Stimulated activated CD8-positive, alpha-beta memory T cell treated with anti-CD3 and anti-CD28 coated beads, Interleukin-7, amount 100 ng/mL, for 24 hours (primary cell): Measurements from ENCODE around the gene EPC1.
"Not testable (repeated sequence)": the region's sequence is repeated elsewhere in the genome, so short reads cannot be mapped to it uniquely, and the experiment has no call there.

Experiments used
- DNase-seq: peaks from one replicate; pipeline ENCODE4 v3.0.0-alpha.2; 2020; ENCODE audit warnings: low read depth

Gene EPC1

GRCh38 chr10:32273336-32273735 lies 73.6 kb downstream of the EPC1 start:
- no peak for DNase-seq

- no peak for DNase-seq
These were observed 75.3 kb downstream of the EPC1 start for GRCh38 chr10:32271617-32272016.

- DNase-seq: no peak
These were observed 77.4 kb downstream of the EPC1 start for GRCh38 chr10:32269343-32270100.

- no peak for DNase-seq
These were observed 78.2 kb downstream of the EPC1 start for GRCh38 chr10:32268788-32269187.

- DNase-seq: no peak
These were observed 80.0 kb downstream of the EPC1 start for GRCh38 chr10:32266979-32267378.

GRCh38 chr10:32266566-32266965 lies 80.4 kb downstream of the EPC1 start:
- DNase-seq: no peak

GRCh38 chr10:32265756-32266155 lies 81.2 kb downstream of the EPC1 start:
- no peak for DNase-seq

GRCh38 chr10:32263300-32263699 lies 83.7 kb downstream of the EPC1 start:
- DNase-seq: no peak

GRCh38 chr10:32259551-32259950 lies 87.4 kb downstream of the EPC1 start:
- DNase-seq: no peak

GRCh38 chr10:32256613-32257437 lies 90.1 kb downstream of the EPC1 start:
- peak; percentile 50 for DNase-seq

GRCh38 chr10:32253821-32254220 lies 93.1 kb downstream of the EPC1 start:
- no peak for DNase-seq

GRCh38 chr10:32253276-32253675 lies 93.7 kb downstream of the EPC1 start:
- no peak for DNase-seq

- DNase-seq: not testable (repeated sequence)
These were observed 96.5 kb downstream of the EPC1 start for GRCh38 chr10:32250489-32250888.

- no peak for DNase-seq
These were observed 100.3 kb downstream of the EPC1 start for GRCh38 chr10:32246685-32247084.

- DNase-seq: no peak
These were observed 101.2 kb downstream of the EPC1 start for GRCh38 chr10:32245760-32246159.

- no peak for DNase-seq
These were observed 102.3 kb downstream of the EPC1 start for GRCh38 chr10:32244421-32245207.

GRCh38 chr10:32244011-32244410 lies 102.9 kb downstream of the EPC1 start:
- DNase-seq: no peak

- DNase-seq: no peak
These were observed 105.0 kb downstream of the EPC1 start for GRCh38 chr10:32241946-32242345.

GRCh38 chr10:32240471-32240870 lies 106.5 kb downstream of the EPC1 start:
- no peak for DNase-seq

- DNase-seq: no peak
These were observed 107.2 kb downstream of the EPC1 start for GRCh38 chr10:32239769-32240168.

GRCh38 chr10:32237644-32238345 lies 109.2 kb downstream of the EPC1 start:
- DNase-seq: no peak

- DNase-seq: no peak
These were observed 112.5 kb downstream of the EPC1 start for GRCh38 chr10:32234471-32234870.
